Measurements from ENCODE around the gene RPL36. TPM values are rescaled to one million over a fixed set of nuclear protein-coding genes. Genes with fewer than 3 reads are reported as not detected.

The RPL36 gene
- polyA plus RNA-seq, 3 donors = 336 to 708 (median 627) TPM

DNA sequence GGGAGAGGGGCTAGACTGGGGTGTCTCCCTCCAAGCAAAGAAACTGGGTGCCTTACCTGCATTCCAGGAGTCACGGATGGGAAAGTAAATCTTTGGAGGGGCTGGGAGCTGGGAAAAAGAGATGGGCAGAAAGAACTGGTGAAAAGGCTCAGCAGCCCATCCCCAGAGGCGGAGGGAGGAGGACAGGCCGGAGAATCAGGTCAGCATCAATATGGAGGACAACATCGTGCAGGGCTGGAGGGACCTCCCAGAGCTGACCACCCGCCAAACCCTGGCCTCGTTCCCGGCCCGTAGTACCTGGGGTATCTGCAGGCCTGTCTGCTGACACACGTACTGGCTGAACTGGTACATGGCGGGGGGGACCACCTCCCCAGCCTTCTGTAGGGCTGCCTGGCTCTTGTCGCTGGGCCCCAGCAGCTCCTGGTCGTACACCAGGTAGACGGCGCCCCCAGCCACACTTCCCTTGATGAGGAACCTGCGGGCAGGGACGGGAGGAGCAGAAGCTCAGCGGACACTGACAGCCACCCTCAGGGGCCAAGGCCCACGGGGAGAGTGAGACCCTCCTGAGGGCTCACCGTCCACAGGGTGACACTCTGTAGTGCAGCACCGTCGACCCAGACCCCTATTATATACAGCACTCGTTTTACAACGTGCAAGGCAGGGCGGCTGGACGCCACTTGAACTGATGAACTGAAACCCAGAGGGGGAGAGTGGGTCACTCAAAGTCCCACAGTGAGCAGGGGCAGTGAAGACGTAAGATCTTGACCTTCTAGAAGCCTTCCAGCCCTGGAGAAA, 10.6 kb upstream of the RPL36 start:
- H3K27ac ChIP-seq (ENCODE audit: low read depth in 1 of 2, low read length in 2 of 2) = peak overlapping the region; percentile 78 to 93
- 37% methylated on average over 24 of the region's 26 CpGs for WGBS (ENCODE audit: insufficient coverage)
- Mint-ChIP-seq H3K4me3 (peak overlapping the region; percentile 97 to 99), H3K27me3 (ENCODE audit: low read depth in 3 of 3) (peaks cover 0 to 5% (median 5%) of the 10 kb centered on the region in 3 donors), H3K4me1 (peaks cover 21% of the 10 kb centered on the region), H3K9me3 (peaks cover 0 to 2% (median 0%) of the 10 kb centered on the region in 7 donors), H3K36me3 (no peaks in the 10 kb centered on the region), H3K27ac (peak overlapping the region; percentile 94 to 99 (median 98))
- no peaks in the 10 kb centered on the region for H3K36me3 ChIP-seq (replicated peaks in 1 of 2; ENCODE audit: control insufficient read depth in 1 of 2, insufficient read depth in 2 of 2, low read length in 2 of 2)
- peaks cover 14 to 20% of the 10 kb centered on the region in 2 donors for H3K4me1 ChIP-seq (ENCODE audit: control insufficient read depth in 1 of 2, insufficient read depth in 2 of 2, low read length in 2 of 2)
- no peaks in the 10 kb centered on the region for H4K20me1 ChIP-seq (ENCODE audit: insufficient read depth, low read length)
- peaks cover 8% of the 10 kb centered on the region for H3K79me2 ChIP-seq (ENCODE audit: insufficient read depth, low read length)
- intact Hi-C loops (cut with micrococcal nuclease) = loop anchor here (2.0 to 10.0 kb wide), 4 partner anchors 57 to 695 kb away; partner anchors contain the start of genes ALKBH7 (in 1 of the 2), DUS3L (in 1 of the 2), NDUFA11 (in 1 of the 2) and PSPN (in 1 of the 2)
- H3K9me3 ChIP-seq (replicated peaks in 1 of 2; ENCODE audit: control insufficient read depth in 1 of 2, insufficient read depth in 1 of 2, low read length in 2 of 2) = no peaks in the 10 kb centered on the region
- H2AFZ ChIP-seq (ENCODE audit: insufficient read depth, low read depth, low read length, poor library complexity, severe bottlenecking) = peak overlapping the region; percentile 96
- H3K27me3 ChIP-seq (ENCODE audit: control insufficient read depth in 2 of 2, insufficient read depth in 2 of 2, low read length in 2 of 2) = no peaks in the 10 kb centered on the region
- TF ChIP-seq, protein P1, sequence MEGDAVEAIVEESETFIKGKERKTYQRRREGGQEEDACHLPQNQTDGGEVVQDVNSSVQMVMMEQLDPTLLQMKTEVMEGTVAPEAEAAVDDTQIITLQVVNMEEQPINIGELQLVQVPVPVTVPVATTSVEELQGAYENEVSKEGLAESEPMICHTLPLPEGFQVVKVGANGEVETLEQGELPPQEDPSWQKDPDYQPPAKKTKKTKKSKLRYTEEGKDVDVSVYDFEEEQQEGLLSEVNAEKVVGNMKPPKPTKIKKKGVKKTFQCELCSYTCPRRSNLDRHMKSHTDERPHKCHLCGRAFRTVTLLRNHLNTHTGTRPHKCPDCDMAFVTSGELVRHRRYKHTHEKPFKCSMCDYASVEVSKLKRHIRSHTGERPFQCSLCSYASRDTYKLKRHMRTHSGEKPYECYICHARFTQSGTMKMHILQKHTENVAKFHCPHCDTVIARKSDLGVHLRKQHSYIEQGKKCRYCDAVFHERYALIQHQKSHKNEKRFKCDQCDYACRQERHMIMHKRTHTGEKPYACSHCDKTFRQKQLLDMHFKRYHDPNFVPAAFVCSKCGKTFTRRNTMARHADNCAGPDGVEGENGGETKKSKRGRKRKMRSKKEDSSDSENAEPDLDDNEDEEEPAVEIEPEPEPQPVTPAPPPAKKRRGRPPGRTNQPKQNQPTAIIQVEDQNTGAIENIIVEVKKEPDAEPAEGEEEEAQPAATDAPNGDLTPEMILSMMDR (IDR thresholded peaks at IDR 0.05) = no peak
- peak overlapping the region; percentile 86 to 99 (median 95) for H3K4me3 ChIP-seq (replicated peaks in 1 of 3; ENCODE audit: low read depth in 2 of 3, low read length in 3 of 3)
- H3K9ac ChIP-seq (ENCODE audit: insufficient read depth, low read length, poor library complexity, severe bottlenecking) = peak overlapping the region; percentile 91
- peak in 1 of 3 donors; percentile 13 for DNase-seq
- peak overlapping the region; percentile 92 for H3K4me2 ChIP-seq (replicated peaks; ENCODE audit: extremely low read depth, low read length, poor library complexity, severe bottlenecking)

DNA sequence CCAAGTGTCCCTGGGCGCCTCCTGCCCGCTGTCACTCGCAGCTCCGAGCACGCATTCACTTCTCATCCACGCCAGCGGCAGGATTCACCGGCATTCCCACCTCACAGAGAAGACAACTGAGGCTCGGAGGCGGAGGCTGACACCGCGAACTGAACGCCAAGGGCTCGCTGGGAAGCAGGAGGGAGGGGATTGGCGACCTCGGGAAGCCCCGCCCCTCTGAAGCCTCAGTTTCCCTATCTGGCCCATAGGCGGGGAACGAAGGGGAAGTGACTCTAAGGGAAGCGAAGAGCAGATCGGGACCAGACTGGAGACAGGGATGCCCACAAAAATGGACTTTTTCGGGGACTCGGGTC, 10.0 kb upstream of the RPL36 start:
- TF ChIP-seq, protein P1 (IDR thresholded peaks at IDR 0.05) = no peak
- Histone ChIP-seq H3K4me3 (replicated peaks in 1 of 3; ENCODE audit: low read depth in 2 of 3, low read length in 3 of 3) (peak overlapping the region; percentile 86 to 99 (median 95)), H4K20me1 (ENCODE audit: insufficient read depth, low read length) (no peaks in the 10 kb centered on the region), H3K9ac (ENCODE audit: insufficient read depth, low read length, poor library complexity, severe bottlenecking) (peak overlapping the region; percentile 91), H3K27me3 (ENCODE audit: control insufficient read depth in 2 of 2, insufficient read depth in 2 of 2, low read length in 2 of 2) (no peaks in the 10 kb centered on the region), H2AFZ (ENCODE audit: insufficient read depth, low read depth, low read length, poor library complexity, severe bottlenecking) (peak overlapping the region; percentile 96), H3K27ac (ENCODE audit: low read depth in 1 of 2, low read length in 2 of 2) (peak overlapping the region; percentile 78 to 93), H3K79me2 (ENCODE audit: insufficient read depth, low read length) (peaks cover 8% of the 10 kb centered on the region), H3K9me3 (replicated peaks in 1 of 2; ENCODE audit: control insufficient read depth in 1 of 2, insufficient read depth in 1 of 2, low read length in 2 of 2) (no peaks in the 10 kb centered on the region), H3K4me2 (replicated peaks; ENCODE audit: extremely low read depth, low read length, poor library complexity, severe bottlenecking) (peak overlapping the region; percentile 92), H3K36me3 (replicated peaks in 1 of 2; ENCODE audit: control insufficient read depth in 1 of 2, insufficient read depth in 2 of 2, low read length in 2 of 2) (no peaks in the 10 kb centered on the region), H3K4me1 (ENCODE audit: control insufficient read depth in 1 of 2, insufficient read depth in 2 of 2, low read length in 2 of 2) (peaks cover 14 to 20% of the 10 kb centered on the region in 2 donors)
- WGBS (ENCODE audit: insufficient coverage) = under 1% methylated on average over 19 of the region's 23 CpGs
- H3K4me3 Mint-ChIP-seq = peak overlapping the region; percentile 97 to 99
- intact Hi-C loops (cut with micrococcal nuclease) = loop anchor here (2.0 to 10.0 kb wide), 4 partner anchors 57 to 695 kb away; partner anchors contain the start of genes ALKBH7 (in 1 of the 2), DUS3L (in 1 of the 2), NDUFA11 (in 1 of the 2) and PSPN (in 1 of the 2)
- H3K36me3 Mint-ChIP-seq = no peaks in the 10 kb centered on the region
- H3K27ac Mint-ChIP-seq = peak overlapping the region; percentile 94 to 99 (median 98)
- no peak for DNase-seq
- peaks cover 21% of the 10 kb centered on the region for H3K4me1 Mint-ChIP-seq
- peaks cover 0 to 2% (median 0%) of the 10 kb centered on the region in 7 donors for H3K9me3 Mint-ChIP-seq
- H3K27me3 Mint-ChIP-seq (ENCODE audit: low read depth in 3 of 3) = peaks cover 0 to 5% (median 5%) of the 10 kb centered on the region in 3 donors

Data from CD14-positive monocyte (primary cell).